GM19240 (cell line): Measurements from ENCODE around the gene CELA1.
"Not testable (repeated sequence)": the region's sequence is repeated elsewhere in the genome, so short reads cannot be mapped to it uniquely, and the experiment has no call there.

Experiments
- DNase-seq: peaks from one replicate; pipeline ENCODE4 v3.0.0; 2011; ENCODE audit warnings: low spot score; ENCODE audit not compliant: insufficient read length

CELA1 gene

GRCh38 chr12:51345681-51346080 is 798 bp downstream of the CELA1 start:
- DNase-seq = no peak

DNA sequence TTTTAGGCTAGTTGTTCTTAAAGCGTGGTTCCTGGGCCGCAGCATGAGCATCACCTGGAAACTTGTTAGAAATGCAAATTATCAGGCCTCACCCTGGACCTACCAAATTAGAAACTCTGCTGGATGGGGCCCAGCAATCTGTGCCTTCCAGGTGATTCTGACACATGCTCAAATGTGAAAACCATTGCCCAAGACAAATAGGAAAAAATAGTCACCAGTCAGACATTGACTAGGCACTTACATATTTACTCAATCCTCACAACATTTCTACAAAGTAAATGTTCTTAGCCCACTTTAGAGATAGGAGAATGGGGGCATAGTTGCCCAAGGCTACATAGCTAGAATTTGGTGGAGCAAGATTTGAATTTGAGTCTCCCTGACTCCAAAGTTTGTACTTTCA is 3.3 kb downstream of the CELA1 start:
- DNase-seq = no peak

DNA sequence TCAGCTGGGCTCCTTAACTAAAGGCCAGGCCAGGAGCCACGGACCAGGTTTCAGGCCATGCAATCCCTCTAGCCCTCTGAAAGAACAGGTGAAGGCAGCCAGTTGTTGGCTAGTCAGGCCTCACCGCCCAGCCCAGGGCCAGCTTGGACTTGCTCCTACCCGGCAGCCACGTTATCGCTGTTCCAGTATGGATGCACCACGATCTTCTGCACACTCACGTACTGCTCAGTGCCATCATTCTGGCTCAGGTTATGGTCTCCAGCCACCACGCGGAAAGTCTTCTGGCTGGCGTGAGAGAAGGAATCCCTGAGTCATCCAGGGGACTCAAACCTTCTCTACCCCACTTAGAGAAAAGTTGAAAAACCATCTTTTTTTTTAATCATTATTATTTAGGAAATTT is 4.1 kb downstream of the CELA1 start:
- DNase-seq = no peak

- DNase-seq = peak; percentile 65
Observed at GRCh38 chr12:51341251-51342007, 5.0 kb downstream of the CELA1 start.

DNA sequence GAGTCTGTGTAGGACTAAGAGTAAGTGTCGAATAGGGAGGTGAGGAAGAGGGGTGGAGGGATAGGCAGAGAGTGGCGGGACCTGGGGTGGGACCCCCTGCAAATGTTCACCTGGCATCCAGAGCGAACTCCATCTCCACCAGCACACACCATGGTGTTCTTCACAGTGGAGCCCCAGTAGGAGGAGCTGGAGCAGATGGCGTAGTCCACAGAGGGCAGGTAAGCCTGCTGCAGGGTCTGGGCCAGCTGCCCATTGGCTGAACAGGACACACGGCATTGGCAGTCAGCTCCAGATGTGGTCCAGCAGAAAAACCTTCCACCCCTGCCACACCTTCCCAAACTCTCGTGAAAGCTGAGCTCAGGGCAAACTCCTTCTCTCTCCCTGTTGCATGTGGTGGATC is 6.7 kb downstream of the CELA1 start:
- DNase-seq = no peak

- not testable (repeated sequence) for DNase-seq
Observed at GRCh38 chr12:51337336-51337735, 9.1 kb downstream of the CELA1 start.

- DNase-seq = no peak
Observed at GRCh38 chr12:51335931-51336330, 10.5 kb downstream of the CELA1 start.

- no peak for DNase-seq
Observed at GRCh38 chr12:51334764-51335163, 11.7 kb downstream of the CELA1 start.

- DNase-seq = no peak
Observed at GRCh38 chr12:51333536-51333935, 12.9 kb downstream of the CELA1 start.

GRCh38 chr12:51330186-51330585 is 16.3 kb downstream of the CELA1 start:
- no peak for DNase-seq

- DNase-seq = no peak
Observed at GRCh38 chr12:51329742-51330141, 16.7 kb downstream of the CELA1 start.

- no peak for DNase-seq
Observed at GRCh38 chr12:51328587-51328986, 17.9 kb downstream of the CELA1 start.

DNA sequence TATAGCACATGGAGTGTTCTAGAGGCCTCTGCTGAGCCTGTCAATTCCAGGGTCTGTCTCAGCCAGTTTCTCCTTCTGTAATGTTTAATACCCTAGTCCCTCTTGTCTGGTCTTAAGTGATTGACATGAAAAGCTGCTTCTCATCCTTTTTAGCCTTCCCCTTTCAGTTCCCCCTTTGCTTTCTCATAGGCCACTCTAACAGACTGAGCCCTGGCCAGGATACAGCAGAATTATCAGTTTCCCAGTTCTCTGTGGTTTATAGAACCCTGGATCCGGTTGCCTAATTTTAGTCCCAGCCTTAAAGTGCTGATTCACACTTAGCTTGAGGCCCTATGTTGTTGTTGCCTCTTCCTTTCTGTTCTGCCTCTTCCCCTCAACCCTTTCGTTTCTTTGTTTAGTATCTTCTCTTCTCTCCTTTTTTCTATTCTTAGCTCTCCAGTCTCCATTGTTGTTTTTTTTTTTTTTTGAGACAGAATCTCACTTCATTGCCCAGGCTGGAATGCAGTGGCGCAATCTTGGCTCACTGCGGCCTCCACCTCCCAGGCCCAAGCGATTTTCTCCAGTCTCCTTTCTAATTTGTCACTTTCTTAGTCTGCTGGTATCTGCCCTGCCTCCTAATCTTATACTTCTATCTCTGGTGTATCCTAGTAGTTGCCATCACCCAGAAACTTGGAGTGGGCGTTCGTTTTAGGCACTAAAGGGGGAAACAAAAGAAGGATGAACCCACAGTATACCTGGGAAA is 19.6 kb downstream of the CELA1 start:
- no peak for DNase-seq

GRCh38 chr12:51324953-51325352 is 21.5 kb downstream of the CELA1 start:
- DNase-seq = no peak

- DNase-seq = peak; percentile 68
Observed at GRCh38 chr12:51323966-51324895, 22.2 kb downstream of the CELA1 start, which contains the start of gene BIN2. Gene BIN2 (minus strand): TSS chr12:51324174. CDS start chr12:51324102, 72 bp downstream.

GRCh38 chr12:51323317-51323960 is 23.0 kb downstream of the CELA1 start:
- no peak for DNase-seq

GRCh38 chr12:51322452-51322851 is 24.0 kb downstream of the CELA1 start:
- DNase-seq = no peak

DNA sequence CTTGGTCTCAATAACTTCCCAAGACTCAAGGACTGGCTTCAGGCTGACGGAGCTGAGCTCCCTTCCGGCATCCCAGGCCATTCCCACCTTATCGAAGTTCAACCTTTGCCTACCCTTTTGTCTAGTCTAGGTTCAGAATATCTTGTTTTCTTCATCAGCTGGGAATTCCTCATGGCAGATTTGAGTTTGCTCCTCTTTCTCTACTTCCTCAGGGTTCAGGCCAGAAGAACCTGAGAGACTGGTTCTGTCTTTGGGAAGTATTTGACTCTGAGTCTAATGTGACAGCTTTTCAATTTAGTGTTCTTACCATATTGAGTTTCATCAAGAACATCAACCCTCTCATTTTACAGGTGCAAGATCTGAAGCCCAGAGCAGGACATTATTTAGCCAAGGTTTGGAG is 24.6 kb downstream of the CELA1 start:
- DNase-seq = no peak

- DNase-seq = no peak
Observed at GRCh38 chr12:51320695-51321320, 25.7 kb downstream of the CELA1 start.

DNA sequence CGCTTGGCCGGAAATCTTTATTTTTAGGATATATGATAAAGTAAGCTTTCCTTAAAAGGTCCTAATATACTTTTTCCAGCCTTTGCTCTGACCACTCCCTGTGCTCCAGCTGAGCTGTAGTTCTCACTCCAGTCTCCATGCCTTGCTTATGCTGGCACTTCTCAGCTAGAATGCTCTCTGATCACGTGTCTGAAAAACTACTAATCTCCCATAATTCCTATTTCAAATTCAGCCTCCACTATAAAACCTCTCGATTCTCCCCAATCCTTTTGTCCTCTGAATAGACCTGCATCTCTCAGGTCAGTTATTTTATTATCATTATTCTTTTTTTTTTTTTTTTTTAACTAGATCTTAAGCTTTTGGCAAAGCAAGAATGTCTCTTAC is 26.2 kb downstream of the CELA1 start:
- DNase-seq = no peak
